PFSK-1 (cell line): ENCODE results near the gene PSMA2.

ENCODE experiments used
- FOXP2 ChIP-seq: optimal IDR thresholded peaks from 2 replicates; pipeline ENCODE3; 2011; ENCODE audit warnings: borderline replicate concordance, control low read depth, inconsistent platforms; ENCODE audit not compliant: insufficient read depth; ENCODE audit errors: extremely low read length, extremely low read depth
- POLR2AphosphoS5 ChIP-seq: IDR thresholded peaks from 2 replicates; pipeline ENCODE4 v1.6.1; 2012; ENCODE audit warnings: low read depth, mild to moderate bottlenecking, control low read depth, low read length, moderate library complexity
- REST ChIP-seq, 2 experiments: IDR thresholded peaks; 2 replicates each; pipeline versions ENCODE4 v1.6.1 to v1.8.0; 2011 to 2012; ENCODE audit warnings: low read depth in 2 of 2, low read length in 2 of 2, control low read depth in 1 of 2, inconsistent platforms in 1 of 2, mild to moderate bottlenecking in 1 of 2, moderate library complexity in 1 of 2; ENCODE audit not compliant: insufficient read depth in 1 of 2
- SIN3A ChIP-seq: IDR thresholded peaks from 2 replicates; pipeline ENCODE4 v1.6.1; 2012; ENCODE audit warnings: mild to moderate bottlenecking, low read length, moderate library complexity, borderline replicate concordance; ENCODE audit not compliant: insufficient read depth
- TAF1 ChIP-seq: IDR thresholded peaks from 2 replicates; pipeline ENCODE4 v1.6.1; 2012; ENCODE audit warnings: low read length, control low read depth, borderline replicate concordance; ENCODE audit not compliant: insufficient read depth

PSMA2 gene

GRCh38 chr7:42964849-42965805 lies 33.2 kb upstream of the PSMA2 start:
- no peak for TF ChIP-seq POLR2AphosphoS5
- TF ChIP-seq TAF1: no peak
- no peak for TF ChIP-seq SIN3A
- no peak for TF ChIP-seq REST (IDR thresholded peaks at IDR 0.05; ENCODE audit: insufficient read depth in 1 of 2, low read depth in 2 of 2, low read length in 2 of 2)
- no peak for TF ChIP-seq FOXP2

GRCh38 chr7:42964293-42964692 lies 32.3 kb upstream of the PSMA2 start:
- TF ChIP-seq FOXP2: no peak
- TF ChIP-seq REST (IDR thresholded peaks at IDR 0.05; ENCODE audit: insufficient read depth in 1 of 2, low read depth in 2 of 2, low read length in 2 of 2): no peak
- TF ChIP-seq POLR2AphosphoS5: no peak
- TF ChIP-seq SIN3A: no peak
- no peak for TF ChIP-seq TAF1

DNA sequence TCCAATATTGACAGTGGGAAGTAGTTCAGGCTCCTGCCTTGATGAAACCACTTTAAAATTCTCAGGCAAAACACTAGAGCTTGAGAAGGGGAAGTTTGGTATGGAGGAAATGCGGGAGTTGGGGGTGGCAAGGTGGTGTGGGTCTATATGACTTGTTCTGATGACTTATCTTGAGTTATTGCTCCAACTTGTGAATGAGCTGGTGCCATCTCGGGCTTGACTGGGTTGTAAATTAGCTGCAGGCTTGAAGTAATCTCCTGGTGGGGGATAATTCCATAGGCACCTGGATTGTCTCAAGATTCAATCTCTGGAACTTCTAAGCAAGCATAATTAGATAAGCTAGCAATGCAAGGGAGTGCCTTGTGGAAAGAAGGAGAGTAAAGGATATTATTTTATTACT lies 29.2 kb upstream of the PSMA2 start:
- TF ChIP-seq REST (IDR thresholded peaks at IDR 0.05; ENCODE audit: insufficient read depth in 1 of 2, low read depth in 2 of 2, low read length in 2 of 2) (no peak), FOXP2 (no peak), POLR2AphosphoS5 (no peak), SIN3A (no peak), TAF1 (no peak)

GRCh38 chr7:42960762-42961161 lies 28.8 kb upstream of the PSMA2 start:
- TF ChIP-seq POLR2AphosphoS5 (no peak), SIN3A (no peak), REST (IDR thresholded peaks at IDR 0.05; ENCODE audit: insufficient read depth in 1 of 2, low read depth in 2 of 2, low read length in 2 of 2) (no peak), TAF1 (no peak), FOXP2 (no peak)
